Upper lobe of left lung (tissue), 4 donors: ENCODE measurements around the gene ERAL1.
A peak's percentile ranks its signal among the peaks of the same experiment; 100 is the strongest.

Experiments
- CTCF ChIP-seq, 6 experiments: fragments of 450-650 bp in 4 of 6; fragments of 200-600 bp in 2 of 6; sonication (generic) in 2 of 6; IDR thresholded peaks; one replicate each; pipeline ENCODE4 v1.5.1; 2016 to 2019; ENCODE audit warnings: antibody characterized with exemption in 6 of 6
- POLR2AphosphoS5 ChIP-seq, 2 donors: sonication (generic); formaldehyde crosslinking; IDR thresholded peaks; one replicate each; pipeline ENCODE4 v1.5.1; 2017; ENCODE audit warnings: antibody characterized with exemption in 2 of 2

- peak in 2 of 6 experiments; percentile 30 to 45 for TF ChIP-seq CTCF (IDR thresholded peaks at IDR 0.05)
- TF ChIP-seq POLR2AphosphoS5 (IDR thresholded peaks at IDR 0.05) = no peak
These were observed 42.0 kb upstream of the ERAL1 start for GRCh38 chr17:28812748-28813377.
